Body of pancreas (tissue), 4 donors: ENCODE measurements around the gene NQO2.
"Not testable (repeated sequence)": the region's sequence is repeated elsewhere in the genome, so short reads cannot be mapped to it uniquely, and the experiment has no call there.

Experiments used
- CTCF ChIP-seq, 7 experiments: fragments of 450-650 bp in 4 of 7; fragments of 200-600 bp in 3 of 7; sonication (generic) in 3 of 7; IDR thresholded peaks; one replicate each; pipeline ENCODE4 v1.5.1; 2016 to 2019; ENCODE audit warnings: antibody characterized with exemption in 7 of 7
- POLR2A ChIP-seq, 3 donors: fragments of 450-650 bp; IDR thresholded peaks; one replicate each; pipeline ENCODE4 v1.6.1; 2016; ENCODE audit warnings: antibody characterized with exemption in 3 of 3, mild to moderate bottlenecking in 2 of 3

GRCh38 chr6:2972219-2972487 lies 27.5 kb upstream of the NQO2 start:
- TF ChIP-seq CTCF, POLR2A (IDR thresholded peaks at IDR 0.05): not testable (repeated sequence)
